ENCODE results near the gene PRKN. TPM values are rescaled to one million over a fixed set of nuclear protein-coding genes. Genes with fewer than 3 reads are reported as not detected.

Gene PRKN
- total RNA-seq, 2 donors from 2014 or later: 3.3 to 4.8 TPM

DNA sequence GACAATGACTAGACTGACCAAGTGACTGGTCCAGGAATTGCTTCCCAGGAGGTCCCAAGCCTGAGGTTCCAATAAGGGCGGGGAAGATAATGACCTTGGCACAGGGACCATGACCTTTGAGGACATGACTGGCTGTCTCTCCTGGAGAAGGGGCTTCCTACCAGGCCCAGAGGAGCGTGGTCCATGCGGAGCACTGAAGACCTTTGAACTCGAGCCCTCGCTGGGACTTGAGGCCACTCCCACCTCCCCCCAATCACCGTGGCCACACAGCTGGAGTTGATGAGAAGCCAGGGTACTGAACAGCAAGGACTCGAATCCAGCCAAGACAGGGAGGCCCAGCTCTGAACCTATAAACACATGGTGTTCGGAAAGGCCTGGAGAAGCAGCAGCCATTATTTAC lies 677.0 kb downstream of the PRKN start:
- H3K4me1 ChIP-seq (ENCODE audit: control insufficient read depth, insufficient read depth, low read length): no peaks in the 10 kb centered on the region
- no peak for DNase-seq
- H3K27ac ChIP-seq (ENCODE audit: low read depth, low read length): no peak overlapping the region
- TF ChIP-seq, protein P1, sequence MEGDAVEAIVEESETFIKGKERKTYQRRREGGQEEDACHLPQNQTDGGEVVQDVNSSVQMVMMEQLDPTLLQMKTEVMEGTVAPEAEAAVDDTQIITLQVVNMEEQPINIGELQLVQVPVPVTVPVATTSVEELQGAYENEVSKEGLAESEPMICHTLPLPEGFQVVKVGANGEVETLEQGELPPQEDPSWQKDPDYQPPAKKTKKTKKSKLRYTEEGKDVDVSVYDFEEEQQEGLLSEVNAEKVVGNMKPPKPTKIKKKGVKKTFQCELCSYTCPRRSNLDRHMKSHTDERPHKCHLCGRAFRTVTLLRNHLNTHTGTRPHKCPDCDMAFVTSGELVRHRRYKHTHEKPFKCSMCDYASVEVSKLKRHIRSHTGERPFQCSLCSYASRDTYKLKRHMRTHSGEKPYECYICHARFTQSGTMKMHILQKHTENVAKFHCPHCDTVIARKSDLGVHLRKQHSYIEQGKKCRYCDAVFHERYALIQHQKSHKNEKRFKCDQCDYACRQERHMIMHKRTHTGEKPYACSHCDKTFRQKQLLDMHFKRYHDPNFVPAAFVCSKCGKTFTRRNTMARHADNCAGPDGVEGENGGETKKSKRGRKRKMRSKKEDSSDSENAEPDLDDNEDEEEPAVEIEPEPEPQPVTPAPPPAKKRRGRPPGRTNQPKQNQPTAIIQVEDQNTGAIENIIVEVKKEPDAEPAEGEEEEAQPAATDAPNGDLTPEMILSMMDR (conservative IDR thresholded peaks at IDR 0.05): no peak
- no peaks in the 10 kb centered on the region for H3K9me3 Mint-ChIP-seq
- no peak overlapping the region for H3K9ac ChIP-seq (ENCODE audit: extremely low read depth, low read length, poor library complexity, severe bottlenecking)
- H3K27ac Mint-ChIP-seq: no peak overlapping the region
- H3K4me3 Mint-ChIP-seq: no peak overlapping the region
- no peaks in the 10 kb centered on the region for H3K36me3 Mint-ChIP-seq (ENCODE audit: low read depth)
- H3K9me3 ChIP-seq (ENCODE audit: control insufficient read depth, low read length): no peaks in the 10 kb centered on the region
- no peak overlapping the region for H3K4me3 ChIP-seq (ENCODE audit: low read length)
- H3K27me3 Mint-ChIP-seq (ENCODE audit: insufficient read depth): no peaks in the 10 kb centered on the region
- WGBS, 2 experiments (ENCODE audit: insufficient coverage in 1 of 2, insufficient read length in 1 of 2): 92 to 94% methylated on average over 5 to 8 of the region's 8 CpGs
- H3K4me1 Mint-ChIP-seq: no peaks in the 10 kb centered on the region
- no peaks in the 10 kb centered on the region for H3K36me3 ChIP-seq (ENCODE audit: control insufficient read depth, insufficient read depth, low read length)
- H3K27me3 ChIP-seq (ENCODE audit: control insufficient read depth, insufficient read depth, low read length, poor library complexity, severe bottlenecking): no peaks in the 10 kb centered on the region

DNA sequence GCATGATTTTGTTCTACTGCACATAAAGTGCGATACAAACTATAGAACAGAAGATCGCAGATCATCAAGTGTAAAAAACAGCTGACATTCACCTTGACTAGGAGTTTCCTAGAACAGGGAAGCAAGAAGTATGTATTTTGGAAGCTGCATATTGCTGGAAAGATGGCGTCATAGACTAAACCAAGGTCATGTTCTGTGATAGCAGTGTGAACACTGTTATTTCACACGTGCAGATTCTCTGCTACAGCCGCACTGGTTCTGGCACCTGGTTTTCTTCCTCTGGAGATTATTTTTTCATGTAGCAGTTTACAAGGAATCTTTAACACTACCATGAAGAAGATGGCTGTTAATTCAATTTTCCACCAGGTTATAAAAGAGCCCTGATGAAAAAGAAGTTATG lies 681.2 kb downstream of the PRKN start:
- Mint-ChIP-seq H3K27ac (no peak overlapping the region), H3K36me3 (ENCODE audit: low read depth) (no peaks in the 10 kb centered on the region), H3K4me3 (no peak overlapping the region), H3K4me1 (no peaks in the 10 kb centered on the region), H3K27me3 (ENCODE audit: insufficient read depth) (no peaks in the 10 kb centered on the region), H3K9me3 (no peaks in the 10 kb centered on the region)
- no peaks in the 10 kb centered on the region for H3K4me1 ChIP-seq (ENCODE audit: control insufficient read depth, insufficient read depth, low read length)
- no peak overlapping the region for H3K9ac ChIP-seq (ENCODE audit: extremely low read depth, low read length, poor library complexity, severe bottlenecking)
- 94 to 100% methylated on average over 4 to 5 of the region's 5 CpGs for WGBS, 2 experiments (ENCODE audit: insufficient coverage in 1 of 2, insufficient read length in 1 of 2)
- H3K27me3 ChIP-seq (ENCODE audit: control insufficient read depth, insufficient read depth, low read length, poor library complexity, severe bottlenecking): no peaks in the 10 kb centered on the region
- H3K27ac ChIP-seq (ENCODE audit: low read depth, low read length): no peak overlapping the region
- TF ChIP-seq, protein P1 (conservative IDR thresholded peaks at IDR 0.05): no peak
- H3K4me3 ChIP-seq (ENCODE audit: low read length): no peak overlapping the region
- no peaks in the 10 kb centered on the region for H3K36me3 ChIP-seq (ENCODE audit: control insufficient read depth, insufficient read depth, low read length)
- no peaks in the 10 kb centered on the region for H3K9me3 ChIP-seq (ENCODE audit: control insufficient read depth, low read length)
- no peak for DNase-seq

DNA sequence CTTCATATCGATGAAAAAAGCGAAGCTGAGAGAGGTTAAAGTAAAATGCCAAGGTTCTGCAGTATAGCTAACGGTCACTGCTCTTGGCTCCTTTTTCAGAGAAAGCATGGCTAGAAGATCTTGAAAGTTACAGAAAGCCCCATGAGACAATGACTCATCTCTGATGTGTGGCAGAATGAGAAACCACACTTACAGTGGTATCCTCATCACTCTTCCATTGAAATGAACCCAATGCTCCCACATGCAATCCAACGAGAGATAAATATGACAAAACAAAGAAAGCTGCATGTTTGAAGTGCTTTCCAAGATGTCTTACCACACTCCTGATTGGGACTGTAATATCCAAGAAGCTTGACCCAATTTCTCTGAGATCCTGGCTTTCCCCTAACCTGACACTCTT lies 694.9 kb downstream of the PRKN start:
- no peak overlapping the region for H3K27ac ChIP-seq (ENCODE audit: low read depth, low read length)
- no peak overlapping the region for H3K9ac ChIP-seq (ENCODE audit: extremely low read depth, low read length, poor library complexity, severe bottlenecking)
- H3K36me3 ChIP-seq (ENCODE audit: control insufficient read depth, insufficient read depth, low read length): no peaks in the 10 kb centered on the region
- no peaks in the 10 kb centered on the region for H3K4me1 ChIP-seq (ENCODE audit: control insufficient read depth, insufficient read depth, low read length)
- Mint-ChIP-seq H3K4me1 (no peaks in the 10 kb centered on the region), H3K27ac (no peak overlapping the region), H3K27me3 (ENCODE audit: insufficient read depth) (peaks cover 7% of the 10 kb centered on the region), H3K36me3 (ENCODE audit: low read depth) (no peaks in the 10 kb centered on the region), H3K9me3 (no peaks in the 10 kb centered on the region), H3K4me3 (no peak overlapping the region)
- no peak overlapping the region for H3K4me3 ChIP-seq (ENCODE audit: low read length)
- 89 to 94% methylated on average over 4 of the region's 4 CpGs for WGBS, 2 experiments (ENCODE audit: insufficient coverage in 1 of 2, insufficient read length in 1 of 2)
- H3K27me3 ChIP-seq (ENCODE audit: control insufficient read depth, insufficient read depth, low read length, poor library complexity, severe bottlenecking): no peaks in the 10 kb centered on the region
- DNase-seq: no peak
- no peaks in the 10 kb centered on the region for H3K9me3 ChIP-seq (ENCODE audit: control insufficient read depth, low read length)
- TF ChIP-seq, protein P1 (conservative IDR thresholded peaks at IDR 0.05): no peak

All from endodermal cell (in vitro differentiated cells).